DND-41 (cell line): ENCODE data around the gene TMEM238L.

ENCODE experiments used
- EZH2 ChIP-seq: IDR thresholded peaks from 3 replicates; pipeline ENCODE4 v1.6.1; 2012; ENCODE audit warnings: borderline replicate concordance, low read depth, mild to moderate bottlenecking, moderate library complexity, low read length, inconsistent platforms; ENCODE audit not compliant: severe bottlenecking
- TF ChIP-seq, protein P1 (sequence below): IDR thresholded peaks from 2 replicates; pipeline ENCODE4 v1.5.1; 2012; ENCODE audit warnings: borderline replicate concordance, low read length, moderate library complexity, mild to moderate bottlenecking; ENCODE audit not compliant: poor library complexity, severe bottlenecking; ENCODE audit errors: extremely low read depth

DNA sequence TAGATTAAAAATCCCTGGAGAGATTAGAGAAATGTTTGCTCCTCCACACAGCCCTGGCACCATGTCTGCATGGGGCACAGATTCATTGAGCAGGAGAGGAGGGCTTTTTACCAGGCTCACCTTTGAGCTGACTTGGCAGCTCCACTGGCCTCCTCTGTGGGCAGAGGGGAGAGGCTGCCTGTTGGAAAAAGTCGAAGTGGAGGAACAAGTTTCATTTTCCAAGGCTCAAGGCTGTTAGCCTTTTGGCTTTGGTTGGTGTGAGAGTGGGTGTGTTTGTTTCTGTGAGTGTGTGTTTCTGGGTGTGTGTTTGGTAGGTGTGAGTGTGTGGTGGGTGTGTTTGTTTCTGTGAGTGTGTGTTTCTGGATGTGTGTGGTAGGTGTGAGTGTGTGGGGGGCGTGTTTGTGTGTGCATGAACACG lies 5.6 kb downstream of the TMEM238L start:
- TF ChIP-seq, protein P1, sequence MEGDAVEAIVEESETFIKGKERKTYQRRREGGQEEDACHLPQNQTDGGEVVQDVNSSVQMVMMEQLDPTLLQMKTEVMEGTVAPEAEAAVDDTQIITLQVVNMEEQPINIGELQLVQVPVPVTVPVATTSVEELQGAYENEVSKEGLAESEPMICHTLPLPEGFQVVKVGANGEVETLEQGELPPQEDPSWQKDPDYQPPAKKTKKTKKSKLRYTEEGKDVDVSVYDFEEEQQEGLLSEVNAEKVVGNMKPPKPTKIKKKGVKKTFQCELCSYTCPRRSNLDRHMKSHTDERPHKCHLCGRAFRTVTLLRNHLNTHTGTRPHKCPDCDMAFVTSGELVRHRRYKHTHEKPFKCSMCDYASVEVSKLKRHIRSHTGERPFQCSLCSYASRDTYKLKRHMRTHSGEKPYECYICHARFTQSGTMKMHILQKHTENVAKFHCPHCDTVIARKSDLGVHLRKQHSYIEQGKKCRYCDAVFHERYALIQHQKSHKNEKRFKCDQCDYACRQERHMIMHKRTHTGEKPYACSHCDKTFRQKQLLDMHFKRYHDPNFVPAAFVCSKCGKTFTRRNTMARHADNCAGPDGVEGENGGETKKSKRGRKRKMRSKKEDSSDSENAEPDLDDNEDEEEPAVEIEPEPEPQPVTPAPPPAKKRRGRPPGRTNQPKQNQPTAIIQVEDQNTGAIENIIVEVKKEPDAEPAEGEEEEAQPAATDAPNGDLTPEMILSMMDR: no peak
- no peak for TF ChIP-seq EZH2
